Loucy (cell line): ENCODE results near the gene SEC63.
"Not testable (repeated sequence)": the region's sequence is repeated elsewhere in the genome, so short reads cannot be mapped to it uniquely, and the experiment has no call there.

Experiments
- EZH2phosphoT487 ChIP-seq: fragments of 200-600 bp; IDR thresholded peaks from 2 replicates; pipeline ENCODE4 v1.6.1; 2018; ENCODE audit warnings: antibody characterized with exemption, mild to moderate bottlenecking, moderate library complexity, borderline replicate concordance
- TF ChIP-seq, protein P1 (sequence below): fragments of 200-600 bp; sonication (generic); conservative IDR thresholded peaks from 2 replicates; pipeline ENCODE4 v1.5.1; 2014; ENCODE audit warnings: mild to moderate bottlenecking, antibody characterized with exemption, low read length

DNA sequence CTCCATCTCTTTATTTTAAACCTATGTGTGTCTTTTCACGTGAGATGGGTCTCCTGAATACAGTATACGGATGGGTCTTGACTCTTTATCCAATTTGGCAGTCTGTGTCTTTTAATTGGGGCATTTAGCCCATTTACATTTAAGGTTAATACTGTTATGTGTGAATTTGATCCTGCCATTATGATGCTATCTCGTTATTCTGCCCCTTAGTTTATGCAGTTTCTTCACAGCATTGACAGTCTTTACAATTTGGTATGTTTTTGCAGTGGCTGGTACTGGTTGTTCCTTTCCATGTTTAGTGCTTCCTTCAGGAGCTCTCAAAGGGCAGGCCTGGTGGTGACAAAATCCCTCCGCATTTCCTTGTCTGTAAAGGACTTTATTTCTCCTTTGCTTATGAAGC lies 67.6 kb downstream of the SEC63 start:
- TF ChIP-seq, protein P1, sequence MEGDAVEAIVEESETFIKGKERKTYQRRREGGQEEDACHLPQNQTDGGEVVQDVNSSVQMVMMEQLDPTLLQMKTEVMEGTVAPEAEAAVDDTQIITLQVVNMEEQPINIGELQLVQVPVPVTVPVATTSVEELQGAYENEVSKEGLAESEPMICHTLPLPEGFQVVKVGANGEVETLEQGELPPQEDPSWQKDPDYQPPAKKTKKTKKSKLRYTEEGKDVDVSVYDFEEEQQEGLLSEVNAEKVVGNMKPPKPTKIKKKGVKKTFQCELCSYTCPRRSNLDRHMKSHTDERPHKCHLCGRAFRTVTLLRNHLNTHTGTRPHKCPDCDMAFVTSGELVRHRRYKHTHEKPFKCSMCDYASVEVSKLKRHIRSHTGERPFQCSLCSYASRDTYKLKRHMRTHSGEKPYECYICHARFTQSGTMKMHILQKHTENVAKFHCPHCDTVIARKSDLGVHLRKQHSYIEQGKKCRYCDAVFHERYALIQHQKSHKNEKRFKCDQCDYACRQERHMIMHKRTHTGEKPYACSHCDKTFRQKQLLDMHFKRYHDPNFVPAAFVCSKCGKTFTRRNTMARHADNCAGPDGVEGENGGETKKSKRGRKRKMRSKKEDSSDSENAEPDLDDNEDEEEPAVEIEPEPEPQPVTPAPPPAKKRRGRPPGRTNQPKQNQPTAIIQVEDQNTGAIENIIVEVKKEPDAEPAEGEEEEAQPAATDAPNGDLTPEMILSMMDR: not testable (repeated sequence)
- not testable (repeated sequence) for TF ChIP-seq EZH2phosphoT487
